ENCODE data around the gene VSIG2.

Gene VSIG2

DNA sequence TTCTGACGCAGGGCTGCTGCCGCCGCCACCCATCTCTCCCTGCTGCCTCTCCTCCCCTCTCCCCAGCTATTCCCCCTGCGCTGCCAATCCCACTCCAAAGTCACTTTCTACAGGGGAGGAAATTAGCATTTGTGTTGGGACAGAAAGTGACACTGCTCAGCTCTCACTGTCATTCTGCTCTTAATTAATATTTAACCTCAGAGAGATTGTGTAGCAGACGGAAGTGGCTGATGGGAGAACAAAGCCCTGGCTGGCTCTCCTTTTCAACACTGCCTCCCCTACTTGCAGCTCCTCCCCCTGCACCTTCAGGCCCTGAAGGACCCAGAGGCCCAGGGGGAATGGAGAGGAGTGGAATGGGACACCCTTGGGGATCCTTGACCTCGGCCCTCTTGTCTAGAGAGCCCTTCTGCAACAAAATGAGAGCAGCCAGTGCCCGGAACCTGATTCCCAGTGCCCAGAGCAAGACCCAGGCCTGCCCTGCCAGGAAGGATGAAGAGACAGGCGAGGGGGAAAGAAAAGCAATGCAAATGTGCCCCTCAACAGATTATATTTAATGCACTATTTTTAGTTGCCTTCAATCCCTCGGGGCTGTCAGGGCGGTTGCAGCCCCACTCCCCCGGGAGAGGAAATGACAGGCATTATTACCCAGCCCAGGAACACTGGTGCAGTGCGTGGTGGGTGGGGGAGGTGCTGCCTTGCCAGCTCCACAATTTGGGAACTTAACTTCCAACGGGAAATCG is 26.9 kb downstream of the VSIG2 start:
- DNase-seq (ENCODE audit: low read depth in 2 of 2), result no peak

- no peak for DNase-seq (ENCODE audit: low read depth in 2 of 2)
Measured at GRCh38 chr11:124722176-124722575, 29.9 kb downstream of the VSIG2 start.

DNA sequence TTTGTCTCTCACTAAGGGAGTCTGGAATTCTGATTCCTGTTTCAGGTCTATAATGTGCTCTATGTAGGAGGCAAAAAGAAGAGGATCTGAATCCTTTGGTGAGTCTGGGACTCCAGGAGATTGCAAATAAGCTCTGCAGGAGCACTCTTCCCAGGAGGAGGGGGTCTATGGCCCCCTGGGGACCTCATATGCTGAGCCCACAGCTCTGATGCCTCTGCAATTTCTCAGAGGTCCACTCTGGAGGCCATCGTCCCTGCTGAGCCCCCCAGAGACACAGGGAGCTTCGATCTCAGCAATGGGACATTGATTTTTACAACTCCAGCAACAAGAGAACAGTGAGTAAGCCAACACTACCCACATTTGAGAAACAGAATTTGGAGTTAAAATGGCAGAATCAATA is 32.5 kb downstream of the VSIG2 start:
- DNase-seq (ENCODE audit: low read depth in 2 of 2), result no peak

DNA sequence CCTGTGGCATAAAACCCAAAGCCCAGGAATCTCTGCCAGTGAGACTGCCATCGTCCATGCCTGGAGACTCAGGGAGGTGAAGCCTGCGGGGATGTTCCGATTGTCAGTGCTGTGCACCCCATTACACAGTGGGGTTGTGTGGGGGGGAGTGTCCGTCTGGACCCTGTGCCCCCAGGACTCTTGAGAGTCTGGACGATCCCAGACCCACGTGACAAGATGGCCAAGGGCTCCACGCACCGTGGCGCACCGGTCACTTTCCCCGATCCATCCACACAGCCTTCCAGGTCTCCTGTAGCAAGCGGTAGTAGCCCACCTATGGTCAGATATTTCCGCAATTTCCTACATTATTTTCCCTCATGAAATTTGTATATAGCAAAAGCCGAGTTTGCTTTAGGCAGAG is 33.3 kb downstream of the VSIG2 start:
- DNase-seq (ENCODE audit: low read depth in 2 of 2), result no peak

DNA sequence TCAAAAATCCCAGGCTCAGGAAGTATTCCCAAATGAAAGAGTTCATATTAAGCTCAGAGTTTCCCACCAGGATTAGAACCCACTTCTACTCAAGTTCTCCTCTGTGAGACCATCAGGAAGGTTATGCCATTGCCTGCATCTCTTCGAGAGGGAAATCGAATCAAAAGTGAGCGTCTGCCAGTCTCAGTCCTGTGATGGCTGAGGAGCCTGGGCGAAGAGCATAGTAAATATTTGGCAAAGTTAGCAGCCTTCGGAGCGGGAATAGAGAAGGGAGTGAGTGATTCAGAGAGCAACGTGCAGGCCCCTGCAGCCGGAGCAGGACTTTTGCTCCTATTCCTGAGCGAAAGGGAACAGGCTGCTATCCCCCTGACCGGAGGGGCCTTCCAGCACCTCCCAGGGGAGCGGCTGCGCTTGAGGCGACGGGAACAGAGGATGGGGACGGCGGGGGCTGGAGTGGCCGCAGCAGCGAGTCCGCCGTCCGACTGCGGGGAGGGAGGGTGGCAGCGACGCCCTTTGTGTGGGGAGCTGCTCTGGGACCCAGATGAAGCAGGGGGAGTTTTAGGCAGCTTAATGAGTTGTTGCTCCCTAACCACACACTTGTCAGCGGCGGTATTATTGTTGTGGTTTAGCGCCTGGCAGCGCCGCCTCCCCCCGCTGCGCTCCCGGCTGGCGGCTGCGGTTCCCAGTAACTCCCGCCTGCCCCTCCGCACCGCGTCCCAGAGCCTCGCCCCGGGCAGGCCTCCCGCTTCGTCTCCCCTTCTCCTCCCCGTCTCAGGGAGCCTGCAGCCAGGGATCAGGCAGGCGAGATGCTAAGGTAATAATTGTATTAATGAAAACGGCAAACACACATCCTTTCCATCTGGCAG is 34.0 kb downstream of the VSIG2 start:
- no peak for DNase-seq (ENCODE audit: low read depth in 2 of 2)

DNA sequence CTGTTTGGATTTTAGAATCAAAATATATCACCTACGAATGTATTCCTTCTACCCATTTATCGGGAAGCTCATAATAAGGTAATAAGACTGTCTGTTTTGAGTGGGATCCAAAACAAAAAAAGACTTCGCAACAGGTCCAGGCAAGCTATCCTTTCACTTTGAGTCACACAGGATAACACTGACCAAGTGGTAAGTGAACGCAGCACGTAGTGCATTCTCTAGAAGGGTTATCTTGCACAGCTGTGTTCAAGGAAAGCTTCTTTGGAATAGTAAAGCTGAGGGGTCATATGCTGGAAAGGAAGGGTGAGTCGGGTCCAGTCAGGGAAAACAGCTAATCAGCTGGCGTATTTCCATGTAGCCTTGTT is 34.7 kb downstream of the VSIG2 start:
- no peak for DNase-seq (ENCODE audit: low read depth in 2 of 2)

DNA sequence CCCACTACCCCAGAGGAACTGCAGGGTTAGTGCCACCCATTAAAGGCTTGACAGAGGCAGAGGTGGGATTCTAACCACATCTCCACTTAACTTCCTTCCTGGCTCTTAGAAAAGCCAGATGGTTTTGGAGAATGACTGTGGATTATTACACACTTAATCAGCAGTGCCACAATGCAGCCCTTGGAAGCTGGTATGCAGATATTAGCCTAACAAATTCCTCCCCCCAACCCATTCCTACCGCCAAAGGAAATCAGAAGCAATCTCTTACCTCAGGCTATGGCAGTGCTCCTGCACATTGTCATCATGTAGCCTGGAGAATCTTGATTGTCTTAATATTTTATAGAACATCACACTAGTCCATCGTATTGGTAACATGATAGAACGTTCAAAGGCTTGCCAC is 35.5 kb downstream of the VSIG2 start:
- DNase-seq (ENCODE audit: low read depth in 2 of 2), result no peak

DNA sequence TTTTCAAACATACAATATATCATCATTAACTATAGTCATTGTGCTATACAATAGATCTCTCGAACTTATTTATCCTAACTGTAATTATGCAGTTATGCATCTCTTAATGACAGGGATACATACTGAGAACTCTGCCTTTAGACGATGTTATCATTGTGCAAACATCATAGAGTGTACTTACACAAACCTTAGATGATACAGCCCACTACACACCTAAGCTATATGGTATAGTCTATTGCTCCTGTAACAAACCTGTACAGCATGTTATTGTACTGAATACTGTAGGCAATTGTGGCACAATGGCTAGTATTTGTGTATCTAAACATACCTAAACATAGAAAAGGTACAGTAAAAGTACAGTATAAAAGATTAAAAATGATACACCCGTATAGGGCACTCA is 39.7 kb downstream of the VSIG2 start:
- DNase-seq (ENCODE audit: low read depth in 2 of 2), result no peak

DNA sequence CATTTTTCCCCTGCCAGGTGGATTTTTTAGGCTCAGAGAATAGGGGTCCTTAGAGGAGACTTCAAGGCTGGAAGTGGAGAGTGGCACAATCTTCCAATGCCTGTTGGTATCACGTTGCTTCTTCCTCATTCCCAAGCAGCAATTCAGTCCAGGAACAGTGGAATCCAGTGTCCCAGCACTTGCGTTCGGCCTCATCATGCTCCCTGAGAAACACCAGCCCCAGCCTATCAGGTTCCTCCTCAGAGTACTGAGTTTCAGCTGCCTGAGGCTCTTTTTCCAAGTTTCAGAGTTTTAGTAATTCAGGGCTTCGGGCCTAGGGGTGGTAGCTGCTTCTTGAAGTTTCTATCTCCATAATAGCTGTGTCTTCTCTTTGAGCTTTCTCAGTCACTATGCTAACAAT is 44.2 kb downstream of the VSIG2 start:
- no peak for DNase-seq (ENCODE audit: low read depth in 2 of 2)

GRCh38 chr11:124700028-124700427 is 52.0 kb downstream of the VSIG2 start:
- DNase-seq (ENCODE audit: low read depth in 2 of 2), result no peak

DNA sequence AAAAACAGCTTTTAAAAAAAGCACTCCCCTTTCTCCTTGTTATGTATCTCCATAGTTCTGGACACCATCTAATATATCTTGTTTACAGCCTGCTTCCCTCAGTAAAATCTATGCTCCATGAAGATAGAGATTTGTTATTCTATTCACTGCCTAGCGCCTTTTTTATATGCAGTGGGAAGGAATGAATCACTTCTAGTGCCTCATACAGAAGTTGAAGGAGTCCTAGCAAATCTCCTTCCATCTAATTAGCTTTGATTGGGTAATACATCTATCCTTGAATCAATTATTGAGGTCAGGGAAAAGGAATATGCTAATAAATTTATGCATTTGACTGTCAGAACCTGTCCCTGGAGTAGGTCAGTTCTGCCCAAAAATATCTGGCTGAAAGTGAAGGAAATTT is 52.5 kb downstream of the VSIG2 start:
- DNase-seq (ENCODE audit: low read depth in 2 of 2), result no peak
